GM12864 (cell line): Measurements from ENCODE around the gene TMEM201.

ENCODE experiments used
- DNase-seq: peaks from one replicate; pipeline ENCODE4 v3.0.0-alpha.2; 2011; ENCODE audit warnings: low read depth
- H3K4me3 ChIP-seq: 2 replicates; pipeline ENCODE4 v1.5.1; 2011; ENCODE audit warnings: mild to moderate bottlenecking, low read depth, low read length, control low read depth
- CTCF ChIP-seq: IDR thresholded peaks from 2 replicates; pipeline ENCODE4 v1.5.1; 2011; ENCODE audit warnings: low read depth, mild to moderate bottlenecking, moderate library complexity, low read length, control low read depth, inconsistent platforms; ENCODE audit errors: missing control alignments

TMEM201 gene

GRCh38 chr1:9601942-9602793 is 13.5 kb downstream of the TMEM201 start:
- no peak overlapping the region for H3K4me3 ChIP-seq
- DNase-seq: no peak
- no peak for TF ChIP-seq CTCF

GRCh38 chr1:9602794-9603167 is 14.1 kb downstream of the TMEM201 start:
- no peak overlapping the region for H3K4me3 ChIP-seq

GRCh38 chr1:9603307-9603706 is 14.6 kb downstream of the TMEM201 start:
- no peak for DNase-seq
- TF ChIP-seq CTCF: no peak

More at GRCh38 chr1:9602794-9603167, 14.1 kb downstream of the TMEM201 start:
- no peak for DNase-seq
- TF ChIP-seq CTCF: no peak

GRCh38 chr1:9603766-9604753 is 15.3 kb downstream of the TMEM201 start:
- DNase-seq: no peak
- TF ChIP-seq CTCF: no peak
- no peak overlapping the region for H3K4me3 ChIP-seq

More at GRCh38 chr1:9603307-9603706, 14.6 kb downstream of the TMEM201 start:
- no peak overlapping the region for H3K4me3 ChIP-seq

GRCh38 chr1:9604836-9605235 is 16.1 kb downstream of the TMEM201 start:
- H3K4me3 ChIP-seq: no peak overlapping the region
- DNase-seq: no peak
- no peak for TF ChIP-seq CTCF

- no peak for TF ChIP-seq CTCF
- DNase-seq: no peak
- no peak overlapping the region for H3K4me3 ChIP-seq
Observed at GRCh38 chr1:9605946-9606455, 17.3 kb downstream of the TMEM201 start.
